ENCODE data around the gene DNAJB9. TPM values are rescaled to one million over a fixed set of nuclear protein-coding genes. Genes with fewer than 3 reads are reported as not detected.
A peak's percentile ranks its signal among the peaks of the same experiment; 100 is the strongest.

The DNAJB9 gene
- total and polyA plus RNA-seq, 9 of the 15 experiments (the other 6 are each of a cell fraction or from before 2014, with no cell fraction given), result 4.3 to 34.2 (median 9.6) TPM

DNA sequence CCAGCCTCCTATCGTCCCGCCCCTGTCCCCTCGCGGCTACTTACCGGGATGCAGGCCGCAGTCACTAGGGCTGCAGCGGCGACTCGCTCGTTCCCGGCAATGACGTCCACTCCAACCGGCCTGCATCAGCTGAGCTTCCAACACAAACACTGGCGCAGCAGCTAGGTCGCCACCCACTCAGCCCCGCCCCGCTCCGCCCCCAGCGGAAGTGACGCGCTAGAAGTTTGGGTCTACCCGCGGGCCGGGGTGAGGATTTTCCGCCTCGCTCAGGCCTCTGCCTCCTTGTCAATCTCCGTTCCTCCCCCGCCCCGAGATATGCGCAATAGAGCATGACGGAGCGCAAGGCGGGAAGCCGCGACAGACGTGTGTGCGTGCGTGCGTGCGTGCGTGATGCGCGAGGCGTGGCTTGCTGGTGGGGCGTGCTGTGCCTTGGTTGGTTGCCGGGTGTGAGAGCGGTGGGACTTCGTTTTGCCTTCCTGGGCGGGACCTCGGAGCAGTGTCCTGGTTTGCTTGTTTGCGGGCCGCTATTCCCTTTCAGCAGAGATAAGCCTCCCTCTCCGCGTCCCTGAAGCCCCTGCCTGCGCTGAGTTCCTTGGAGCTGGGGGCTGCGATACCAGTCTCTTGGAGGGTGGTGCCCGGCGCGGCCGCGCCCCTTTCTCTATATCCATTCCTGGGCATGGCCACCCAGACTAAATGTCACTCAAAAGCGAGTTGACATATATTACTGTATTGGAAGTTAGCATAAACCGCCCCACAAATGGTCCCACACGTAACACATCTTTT lies 43.5 kb upstream of the DNAJB9 start, which contains the start of gene PNPLA8 (continued):
- TF ChIP-seq NR2F6 (CRISPR knock-in tag; IDR thresholded peaks at IDR 0.05), result no peak
- 0 out of 2 replicates have a peak, but pooled peaks have one; percentile 13 for TF ChIP-seq HDAC8 (tag; IDR thresholded peaks at IDR 0.05)
- no peak for TF ChIP-seq KLF10 (CRISPR knock-in tag; IDR thresholded peaks at IDR 0.05)
- 0 out of 2 replicates have a peak, but pooled peaks have one; percentile 54 for TF ChIP-seq SMARCE1 (IDR thresholded peaks at IDR 0.05)
- TF ChIP-seq, protein P1, sequence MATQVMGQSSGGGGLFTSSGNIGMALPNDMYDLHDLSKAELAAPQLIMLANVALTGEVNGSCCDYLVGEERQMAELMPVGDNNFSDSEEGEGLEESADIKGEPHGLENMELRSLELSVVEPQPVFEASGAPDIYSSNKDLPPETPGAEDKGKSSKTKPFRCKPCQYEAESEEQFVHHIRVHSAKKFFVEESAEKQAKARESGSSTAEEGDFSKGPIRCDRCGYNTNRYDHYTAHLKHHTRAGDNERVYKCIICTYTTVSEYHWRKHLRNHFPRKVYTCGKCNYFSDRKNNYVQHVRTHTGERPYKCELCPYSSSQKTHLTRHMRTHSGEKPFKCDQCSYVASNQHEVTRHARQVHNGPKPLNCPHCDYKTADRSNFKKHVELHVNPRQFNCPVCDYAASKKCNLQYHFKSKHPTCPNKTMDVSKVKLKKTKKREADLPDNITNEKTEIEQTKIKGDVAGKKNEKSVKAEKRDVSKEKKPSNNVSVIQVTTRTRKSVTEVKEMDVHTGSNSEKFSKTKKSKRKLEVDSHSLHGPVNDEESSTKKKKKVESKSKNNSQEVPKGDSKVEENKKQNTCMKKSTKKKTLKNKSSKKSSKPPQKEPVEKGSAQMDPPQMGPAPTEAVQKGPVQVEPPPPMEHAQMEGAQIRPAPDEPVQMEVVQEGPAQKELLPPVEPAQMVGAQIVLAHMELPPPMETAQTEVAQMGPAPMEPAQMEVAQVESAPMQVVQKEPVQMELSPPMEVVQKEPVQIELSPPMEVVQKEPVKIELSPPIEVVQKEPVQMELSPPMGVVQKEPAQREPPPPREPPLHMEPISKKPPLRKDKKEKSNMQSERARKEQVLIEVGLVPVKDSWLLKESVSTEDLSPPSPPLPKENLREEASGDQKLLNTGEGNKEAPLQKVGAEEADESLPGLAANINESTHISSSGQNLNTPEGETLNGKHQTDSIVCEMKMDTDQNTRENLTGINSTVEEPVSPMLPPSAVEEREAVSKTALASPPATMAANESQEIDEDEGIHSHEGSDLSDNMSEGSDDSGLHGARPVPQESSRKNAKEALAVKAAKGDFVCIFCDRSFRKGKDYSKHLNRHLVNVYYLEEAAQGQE (IDR thresholded peaks at IDR 0.05; ENCODE audit: borderline replicate concordance), result peak; percentile 1; the same call in 1 of the 2 replicates
- TF ChIP-seq, protein P1 (CRISPR knock-in tag; IDR thresholded peaks at IDR 0.05; ENCODE audit: low read depth), result no peak

All from K562 (cell line).